ENCODE data around the gene SBNO2.

The SBNO2 gene

GRCh38 chr19:1072371-1073015 is 101.6 kb downstream of the SBNO2 start:
- intact Hi-C loops (cut with DNase I), result no loop called here
- no peak for DNase-seq

DNA sequence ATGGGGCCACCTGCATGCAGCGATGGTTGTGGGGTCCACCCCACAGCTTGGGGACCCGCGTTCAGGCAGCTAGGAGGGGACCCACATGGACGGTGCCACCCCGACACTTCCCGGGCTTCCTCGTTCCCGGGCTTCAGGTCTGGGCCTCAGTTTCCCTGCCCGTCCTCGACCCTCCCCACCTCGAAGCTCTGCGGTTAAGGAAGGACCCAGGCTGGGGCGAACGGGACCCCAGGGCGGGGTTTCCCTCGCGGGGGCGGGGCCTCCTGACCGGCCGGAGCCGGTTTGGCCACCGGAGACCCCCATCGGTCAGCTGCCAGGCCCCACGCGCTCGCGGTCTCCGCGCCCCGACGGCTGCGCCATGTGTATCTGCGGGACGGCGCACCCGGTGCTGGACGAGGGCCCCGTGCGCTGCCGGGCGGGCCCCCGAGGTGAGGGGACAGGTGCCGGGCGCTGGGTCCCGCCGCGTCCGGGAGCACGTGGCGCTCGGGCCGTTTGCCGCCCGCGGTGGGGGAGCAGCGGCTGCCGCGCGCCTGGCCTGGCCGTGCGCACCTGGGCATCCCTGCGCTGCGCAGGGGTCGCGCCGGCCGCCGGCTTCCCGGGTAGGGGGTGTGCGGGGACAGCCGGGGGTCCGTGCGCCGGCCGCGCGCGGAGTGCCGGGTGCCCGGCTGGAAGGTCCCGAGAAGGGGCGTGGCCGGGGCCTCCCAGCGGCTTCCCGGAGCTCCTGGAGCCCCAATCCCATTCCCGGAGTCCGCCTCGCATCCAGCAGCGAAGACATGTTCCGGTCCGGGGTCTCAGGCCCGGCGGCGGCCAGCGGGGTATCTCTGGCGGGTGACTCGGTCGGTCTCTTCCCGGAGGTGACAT is 102.9 kb downstream of the SBNO2 start:
- DNase-seq, result no peak

GRCh38 chr19:1070576-1070930 is 103.5 kb downstream of the SBNO2 start:
- intact Hi-C loops (cut with DNase I), result no loop called here
- no peak for DNase-seq

More for the DNA sequence above, 102.9 kb downstream of the SBNO2 start:
- intact Hi-C loops (cut with DNase I), result no loop called here

GRCh38 chr19:1069009-1069779 is 104.9 kb downstream of the SBNO2 start:
- intact Hi-C loops (cut with DNase I), result no loop called here
- peak in 33 of 42 donors; percentile 22 to 70 (median 43) for DNase-seq

- peak in 12 of 42 donors; percentile 11 to 61 (median 38) for DNase-seq
- intact Hi-C loops (cut with DNase I), result no loop called here
Measured at GRCh38 chr19:1068009-1069001, 105.8 kb downstream of the SBNO2 start.

DNA sequence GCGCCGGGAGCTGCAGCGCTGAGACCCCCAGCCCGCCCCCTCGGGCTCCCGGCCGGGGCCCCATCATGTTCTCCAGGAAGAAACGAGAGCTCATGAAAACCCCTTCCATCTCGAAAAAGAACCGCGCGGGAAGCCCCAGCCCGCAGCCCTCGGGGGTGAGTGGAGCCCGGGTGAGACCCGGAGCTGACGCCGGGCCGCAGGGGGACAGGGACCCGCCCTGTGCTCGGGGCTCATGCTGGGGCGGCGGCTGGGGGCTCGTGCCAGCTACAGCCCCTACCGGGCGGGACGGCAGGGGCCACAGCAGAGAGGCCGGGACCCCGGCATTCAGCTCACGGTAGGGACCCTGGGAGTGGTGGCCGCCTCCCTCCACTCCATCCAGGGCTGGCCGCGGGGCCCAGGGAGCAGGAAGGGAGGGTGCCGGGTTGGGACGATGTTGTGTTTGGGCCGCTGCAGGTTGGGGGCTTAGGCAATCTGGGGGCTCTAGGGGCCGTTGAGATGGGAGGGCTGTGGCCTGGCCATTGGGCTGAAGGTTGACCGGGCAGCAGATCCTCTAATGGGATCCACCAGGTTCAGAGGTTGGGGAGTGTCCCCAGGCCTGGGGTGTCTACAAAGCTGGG is 106.6 kb downstream of the SBNO2 start:
- DNase-seq, result no peak
- intact Hi-C loops (cut with DNase I), result no loop called here

- peak in 6 of 42 donors; percentile 23 to 42 (median 32) for DNase-seq
- intact Hi-C loops (cut with DNase I), result no loop called here
Measured at GRCh38 chr19:1066748-1067340, 107.2 kb downstream of the SBNO2 start, which contains the start of gene ARHGAP45. ARHGAP45 (plus strand) TSS chr19:1067167; CDS start chr19:1067406, 239 bp downstream.

- intact Hi-C loops (cut with DNase I), result no loop called here
Measured at GRCh38 chr19:1066251-1066747, 107.8 kb downstream of the SBNO2 start.

GRCh38 chr19:1065606-1066109 is 108.4 kb downstream of the SBNO2 start:
- no peak for DNase-seq
- intact Hi-C loops (cut with DNase I), result no loop called here

More at GRCh38 chr19:1066251-1066747, 107.8 kb downstream of the SBNO2 start:
- no peak for DNase-seq

DNA sequence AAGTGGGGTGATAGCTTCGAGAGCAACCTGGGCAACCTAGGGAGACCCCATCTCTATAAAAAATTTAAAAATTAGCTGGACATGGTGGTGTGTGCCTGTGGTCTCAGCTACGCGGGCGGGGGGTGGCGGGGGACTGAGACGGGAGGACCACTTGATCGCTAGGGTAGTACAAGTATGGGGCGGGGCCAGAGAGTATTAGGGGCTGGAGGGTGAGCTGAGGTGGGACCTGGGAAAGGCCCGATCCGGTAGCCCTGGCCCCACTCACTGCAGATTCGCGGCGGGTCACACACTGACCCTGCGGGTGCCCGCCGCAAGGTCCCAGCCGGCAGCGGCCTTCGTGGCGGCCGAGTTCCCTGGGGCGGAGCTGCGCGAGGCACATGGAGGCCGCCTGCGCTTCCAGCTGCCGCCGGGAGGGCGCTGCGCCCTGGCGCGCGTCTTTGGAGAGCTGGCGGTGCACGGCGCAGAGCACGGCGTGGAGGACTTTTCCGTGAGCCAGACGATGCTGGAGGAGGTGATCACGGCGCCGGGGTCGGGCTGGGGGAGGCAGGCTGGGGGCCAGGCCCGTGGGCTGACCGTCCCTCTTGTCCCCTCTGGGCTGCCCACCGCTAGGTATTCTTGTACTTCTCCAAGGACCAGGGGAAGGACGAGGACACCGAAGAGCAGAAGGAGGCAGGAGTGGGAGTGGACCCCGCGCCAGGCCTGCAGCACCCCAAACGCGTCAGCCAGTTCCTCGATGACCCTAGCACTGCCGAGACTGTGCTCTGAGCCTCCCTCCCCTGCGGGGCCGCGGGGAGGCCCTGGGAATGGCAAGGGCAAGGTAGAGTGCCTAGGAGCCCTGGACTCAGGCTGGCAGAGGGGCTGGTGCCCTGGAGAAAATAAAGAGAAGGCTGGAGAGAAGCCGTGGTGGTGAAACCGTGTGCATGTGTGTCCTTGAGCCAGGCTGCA is 109.1 kb downstream of the SBNO2 start:
- peak in 32 of 42 donors; percentile 16 to 74 (median 56) for DNase-seq
- intact Hi-C loops (cut with DNase I), result no loop called here

GRCh38 chr19:1063909-1064660 is 110.0 kb downstream of the SBNO2 start:
- DNase-seq, result no peak
- intact Hi-C loops (cut with DNase I), result no loop called here

DNA sequence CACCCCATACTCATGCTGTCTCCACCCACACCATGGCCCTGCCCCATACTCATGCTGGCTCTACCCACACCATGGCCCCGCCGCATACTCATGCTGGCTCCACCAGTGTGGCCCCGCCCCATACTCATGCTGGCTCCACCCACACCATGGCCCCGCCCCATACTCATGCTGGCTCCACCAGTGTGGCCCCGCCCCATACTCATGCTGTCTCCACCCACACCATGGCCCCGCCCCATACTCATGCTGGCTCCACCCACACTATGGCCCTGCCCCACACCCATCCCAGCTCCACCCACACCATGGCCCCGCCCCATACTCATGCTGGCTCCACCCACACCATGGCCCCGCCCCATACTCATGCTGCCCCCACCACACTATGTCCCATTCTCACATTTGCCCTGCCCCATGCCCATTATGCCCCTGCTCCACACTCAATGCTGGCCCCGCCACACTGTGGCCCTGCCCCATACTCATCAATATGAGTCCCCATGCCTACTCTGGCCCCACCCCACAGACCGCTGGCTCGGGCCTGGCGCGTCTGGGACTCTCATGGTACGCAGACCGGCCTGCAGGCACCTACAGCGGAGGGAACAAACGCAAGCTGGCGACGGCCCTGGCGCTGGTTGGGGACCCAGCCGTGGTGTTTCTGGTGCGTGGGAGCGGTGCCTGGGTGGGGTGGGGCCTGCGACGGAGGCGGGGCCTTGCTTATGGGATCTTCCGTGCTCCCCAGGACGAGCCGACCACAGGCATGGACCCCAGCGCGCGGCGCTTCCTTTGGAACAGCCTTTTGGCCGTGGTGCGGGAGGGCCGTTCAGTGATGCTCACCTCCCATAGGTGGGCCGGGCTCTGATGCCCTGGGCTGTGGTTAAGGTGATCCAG is 110.8 kb downstream of the SBNO2 start:
- intact Hi-C loops (cut with DNase I), result no loop called here
- no peak for DNase-seq

- DNase-seq, result no peak
- intact Hi-C loops (cut with DNase I), result no loop called here
Measured at GRCh38 chr19:1062387-1063029, 111.6 kb downstream of the SBNO2 start.

DNA sequence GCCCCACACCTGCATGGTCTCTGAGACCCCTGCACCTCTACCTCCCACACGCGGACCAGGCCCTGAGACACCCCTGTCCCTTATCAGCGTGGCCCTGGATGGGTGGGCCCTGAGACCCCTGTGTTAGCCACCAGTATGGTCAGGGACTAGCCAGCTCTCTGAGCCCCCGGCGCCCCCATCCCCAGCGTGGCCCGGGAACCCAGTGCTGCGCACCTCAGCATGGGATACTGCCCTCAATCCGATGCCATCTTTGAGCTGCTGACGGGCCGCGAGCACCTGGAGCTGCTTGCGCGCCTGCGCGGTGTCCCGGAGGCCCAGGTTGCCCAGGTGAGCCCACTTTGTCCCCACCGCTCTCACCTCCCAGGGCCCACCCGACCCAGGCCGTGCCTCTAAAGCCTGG is 112.1 kb downstream of the SBNO2 start:
- intact Hi-C loops (cut with DNase I), result no loop called here
- DNase-seq, result no peak
